Activated naive CD4-positive, alpha-beta T cell treated with anti-CD3 and anti-CD28 coated beads, Interleukin-2, amount 10 ng/mL, durations not matched to agents 7 days and 5 days (primary cell): ENCODE measurements around the gene GINS2.
A peak's percentile ranks its signal among the peaks of the same experiment; 100 is the strongest.

Experiments used
- CTCF ChIA-PET: fragments of 350-600 bp; sonication (Branson Sonifier 250); formaldehyde crosslinking; loops from one replicate; lab custom pipeline; 2021; ENCODE audit warnings: antibody characterized with exemption; lab: Charles Lee
- DNase-seq: peaks from one replicate; pipeline ENCODE4 v3.0.0-alpha.2; 2020
- H3K27ac Mint-ChIP-seq: one replicate; pipeline ENCODE4 v1.8.0; 2021; ENCODE audit warnings: mild to moderate bottlenecking, moderate library complexity, mixed read lengths
- H3K27me3 Mint-ChIP-seq: one replicate; pipeline ENCODE4 v1.8.0; 2021; ENCODE audit warnings: mild to moderate bottlenecking, mixed read lengths
- H3K36me3 Mint-ChIP-seq: one replicate; pipeline ENCODE4 v1.8.0; 2021; ENCODE audit warnings: mixed read lengths
- H3K4me1 Mint-ChIP-seq: one replicate; pipeline ENCODE4 v1.8.0; 2021; ENCODE audit warnings: mixed read lengths
- H3K4me3 Mint-ChIP-seq: one replicate; pipeline ENCODE4 v1.8.0; 2021; ENCODE audit warnings: mild to moderate bottlenecking, moderate library complexity, mixed read lengths
- H3K9me3 Mint-ChIP-seq: one replicate; pipeline ENCODE4 v1.8.0; 2021; ENCODE audit warnings: mixed read lengths

Gene GINS2

GRCh38 chr16:85663891-85664321 is 24.8 kb downstream of the GINS2 start:
- H3K4me1 Mint-ChIP-seq = no peaks in the 10 kb centered on the region
- DNase-seq = no peak
- no peak overlapping the region for H3K27ac Mint-ChIP-seq
- H3K4me3 Mint-ChIP-seq = no peak overlapping the region
- H3K27me3 Mint-ChIP-seq = no peaks in the 10 kb centered on the region
- H3K9me3 Mint-ChIP-seq = no peaks in the 10 kb centered on the region
- peaks cover 12% of the 10 kb centered on the region for H3K36me3 Mint-ChIP-seq
- CTCF ChIA-PET = no interaction called here

DNA sequence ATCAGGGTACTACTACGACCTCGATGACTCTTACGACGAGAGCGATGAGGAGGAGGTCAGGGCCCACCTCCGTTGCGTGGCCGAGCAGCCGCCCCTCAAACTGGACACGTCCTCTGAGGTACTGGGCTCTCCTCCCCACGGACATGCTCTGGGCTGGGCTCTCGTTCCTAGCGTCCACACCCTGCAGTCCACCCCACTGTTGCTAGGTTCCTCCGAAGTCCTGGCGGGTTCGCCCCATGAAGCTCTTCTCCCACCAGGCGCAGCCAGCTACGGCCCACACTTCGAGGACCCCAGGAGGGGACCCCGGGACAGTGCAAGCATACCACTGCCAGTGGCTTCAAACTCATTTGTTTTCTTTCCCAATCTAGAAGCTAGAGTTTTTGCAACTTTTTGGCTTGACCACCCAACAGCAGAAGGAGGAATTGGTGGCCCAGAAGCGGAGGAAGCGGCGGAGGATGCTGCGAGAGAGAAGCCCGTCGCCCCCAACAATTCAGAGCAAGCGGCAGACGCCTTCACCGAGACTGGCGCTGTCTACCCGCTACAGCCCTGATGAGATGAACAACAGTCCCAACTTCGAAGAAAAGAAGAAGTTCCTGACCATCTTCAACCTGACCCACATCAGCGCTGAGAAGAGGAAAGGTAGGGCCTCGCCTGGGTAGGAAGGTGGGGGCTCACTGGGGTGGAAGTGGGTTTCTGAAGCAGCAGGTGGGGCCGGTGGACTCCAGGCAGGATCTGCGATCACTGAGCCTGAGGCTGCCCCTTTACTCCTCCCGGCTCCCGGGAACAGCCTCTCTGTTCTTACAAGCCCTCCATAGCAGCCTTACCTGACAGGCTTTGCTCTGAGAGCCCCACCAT is 25.6 kb downstream of the GINS2 start:
- Mint-ChIP-seq H3K27me3 (no peaks in the 10 kb centered on the region), H3K27ac (no peak overlapping the region), H3K9me3 (no peaks in the 10 kb centered on the region), H3K4me3 (no peak overlapping the region), H3K36me3 (peaks cover 12% of the 10 kb centered on the region), H3K4me1 (no peaks in the 10 kb centered on the region)
- no peak for DNase-seq
- CTCF ChIA-PET = no interaction called here

DNA sequence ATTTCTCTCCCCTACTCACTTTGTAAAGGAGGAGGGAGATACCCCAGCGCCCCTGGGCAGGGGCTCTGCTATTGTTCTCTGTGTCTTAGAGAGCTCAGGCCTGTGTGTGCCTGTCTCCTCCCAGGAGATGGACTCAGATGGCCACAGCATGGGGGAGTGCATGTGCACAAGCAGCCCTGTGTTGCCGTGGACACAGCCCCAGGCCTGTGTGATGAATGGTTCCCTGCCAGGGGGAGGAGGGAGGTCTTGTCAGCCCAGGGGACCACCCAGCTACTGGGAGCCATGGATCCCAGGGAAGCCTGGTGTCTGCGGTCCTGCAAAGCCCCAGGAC is 26.3 kb downstream of the GINS2 start:
- Mint-ChIP-seq H3K27me3 (no peaks in the 10 kb centered on the region), H3K36me3 (peaks cover 9% of the 10 kb centered on the region), H3K4me3 (no peak overlapping the region), H3K4me1 (no peaks in the 10 kb centered on the region), H3K9me3 (no peaks in the 10 kb centered on the region), H3K27ac (no peak overlapping the region)
- no peak for DNase-seq
- CTCF ChIA-PET = no interaction called here

DNA sequence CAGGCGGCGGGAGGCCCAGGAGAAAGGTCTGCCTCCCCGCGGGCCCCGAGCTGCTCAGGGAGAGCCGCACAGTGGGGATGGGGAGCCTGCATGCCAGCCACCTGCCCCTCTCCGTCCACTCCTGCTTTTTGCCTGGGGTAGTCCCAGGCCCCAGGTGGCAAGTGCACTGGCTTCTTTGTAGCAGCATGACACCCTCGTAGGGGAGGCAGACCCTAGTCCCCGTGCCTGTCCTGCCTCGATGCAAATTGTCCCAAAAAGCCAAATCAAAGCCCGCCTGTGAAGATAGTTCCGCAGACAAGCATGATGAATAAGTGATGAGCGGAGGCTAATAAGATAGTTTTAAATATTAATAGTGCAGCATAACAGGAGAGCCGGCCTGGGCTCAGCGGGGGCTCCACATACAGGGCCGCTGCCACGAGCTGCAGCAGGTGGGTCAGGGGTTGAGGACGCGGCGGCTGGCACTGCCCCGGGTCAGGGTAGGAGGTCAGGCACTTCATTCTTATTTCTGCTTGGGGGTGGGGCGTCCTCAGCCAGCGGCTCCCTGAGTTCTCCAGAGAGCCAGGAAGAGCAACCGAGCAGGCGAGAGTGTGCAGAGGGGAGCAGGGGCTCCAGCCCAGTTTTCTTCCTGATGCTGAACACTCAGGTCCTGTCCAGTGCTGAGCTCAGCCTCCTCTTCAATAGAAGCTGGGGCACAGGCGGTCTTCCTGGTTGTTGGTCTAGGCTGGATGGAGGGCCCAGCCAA is 26.8 kb downstream of the GINS2 start:
- H3K9me3 Mint-ChIP-seq = no peaks in the 10 kb centered on the region
- no peak overlapping the region for H3K27ac Mint-ChIP-seq
- no peaks in the 10 kb centered on the region for H3K4me1 Mint-ChIP-seq
- no peak for DNase-seq
- no peak overlapping the region for H3K4me3 Mint-ChIP-seq
- CTCF ChIA-PET = interaction anchor here (4.7 kb wide), 1 partner anchor 55 kb away, joined by 44 read pairs; no protein-coding TSS in a partner anchor
- H3K27me3 Mint-ChIP-seq = no peaks in the 10 kb centered on the region
- peaks cover 8% of the 10 kb centered on the region for H3K36me3 Mint-ChIP-seq

DNA sequence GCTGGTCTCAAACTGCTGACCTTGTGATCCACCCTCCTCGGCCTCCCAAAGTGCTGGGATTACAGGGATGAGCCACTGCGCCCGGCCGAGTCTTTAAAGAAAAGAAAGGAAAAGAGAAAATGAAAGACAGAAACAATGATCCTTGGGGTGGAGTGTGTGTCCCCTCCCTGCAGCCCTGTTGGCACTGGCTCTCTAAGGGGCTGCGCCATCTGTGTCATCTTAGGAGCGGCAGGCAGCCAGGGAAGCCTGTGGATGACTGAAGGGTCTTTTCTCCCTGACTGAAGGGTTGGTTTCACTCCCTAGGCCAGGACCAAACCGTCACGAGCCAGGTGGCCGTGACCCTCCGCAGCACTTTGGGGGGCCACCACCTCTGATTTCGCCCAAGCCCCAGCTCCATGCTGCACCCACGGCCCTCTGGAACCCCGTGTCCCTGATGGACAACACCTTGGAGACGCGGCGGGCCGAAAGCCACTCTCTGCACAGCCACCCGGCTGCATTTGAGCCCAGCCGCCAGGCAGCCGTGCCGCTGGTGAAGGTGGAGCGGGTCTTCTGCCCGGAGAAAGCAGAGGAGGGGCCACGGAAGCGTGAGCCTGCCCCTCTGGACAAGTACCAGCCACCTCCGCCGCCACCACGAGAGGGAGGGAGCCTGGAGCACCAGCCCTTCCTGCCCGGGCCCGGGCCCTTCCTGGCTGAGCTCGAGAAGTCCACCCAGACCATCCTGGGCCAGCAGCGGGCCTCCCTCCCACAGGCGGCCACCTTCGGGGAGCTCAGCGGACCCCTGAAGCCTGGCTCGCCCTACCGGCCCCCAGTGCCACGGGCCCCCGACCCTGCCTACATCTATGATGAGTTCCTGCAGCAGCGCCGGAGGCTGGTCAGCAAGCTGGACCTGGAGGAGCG is 27.7 kb downstream of the GINS2 start:
- no peak for DNase-seq
- Mint-ChIP-seq H3K9me3 (no peaks in the 10 kb centered on the region), H3K27me3 (no peaks in the 10 kb centered on the region), H3K4me1 (no peaks in the 10 kb centered on the region), H3K36me3 (peaks cover 11% of the 10 kb centered on the region), H3K4me3 (no peak overlapping the region), H3K27ac (no peak overlapping the region)
- CTCF ChIA-PET = interaction anchor here (0.9 to 4.7 kb wide), 3 partner anchors 14 to 56 kb away, joined by 3 to 44 read pairs (median 4); no protein-coding TSS in a partner anchor

DNA sequence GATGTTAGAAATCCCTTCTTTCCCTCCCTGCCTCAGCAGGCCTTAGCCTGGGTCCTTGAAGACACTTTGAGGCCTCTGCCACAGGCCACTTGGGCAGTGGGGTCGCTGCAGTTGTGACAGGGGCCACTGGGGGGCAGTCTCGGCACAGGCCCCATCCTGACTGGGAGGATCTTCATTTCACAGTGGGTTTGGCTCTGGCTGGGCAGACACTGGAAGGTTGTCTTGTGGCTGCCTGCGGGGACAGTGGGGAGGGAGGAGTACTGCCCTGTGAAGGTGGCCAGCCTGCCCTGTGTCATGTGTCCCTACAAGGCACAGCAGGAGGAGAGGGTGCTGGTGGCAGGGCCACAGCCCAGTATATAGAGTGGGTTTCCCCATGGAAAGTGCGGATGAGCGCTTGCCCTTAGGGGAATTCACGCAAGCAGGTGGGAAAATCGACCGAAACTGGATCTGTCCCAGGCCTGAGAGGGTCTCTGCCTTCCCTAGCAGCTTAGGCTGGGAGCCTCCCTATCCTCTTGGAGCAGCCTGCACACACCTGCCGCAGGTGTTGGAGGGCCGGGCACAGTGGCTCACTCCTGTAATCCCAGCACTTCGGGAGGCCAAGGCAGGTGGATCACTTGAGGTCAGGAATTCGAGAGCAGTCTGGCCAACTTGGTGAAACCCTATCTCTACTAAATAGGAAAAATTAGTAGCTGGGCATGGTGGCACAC is 28.8 kb downstream of the GINS2 start:
- Mint-ChIP-seq H3K36me3 (peaks cover 9% of the 10 kb centered on the region), H3K27ac (peak overlapping the region; percentile 19)

GRCh38 chr16:85659336-85659735 is 29.4 kb downstream of the GINS2 start:
- H3K27me3 Mint-ChIP-seq = no peaks in the 10 kb centered on the region
- H3K9me3 Mint-ChIP-seq = no peaks in the 10 kb centered on the region
- DNase-seq = no peak
- peaks cover 5% of the 10 kb centered on the region for H3K36me3 Mint-ChIP-seq
- H3K4me1 Mint-ChIP-seq = no peaks in the 10 kb centered on the region
- H3K27ac Mint-ChIP-seq = peak overlapping the region; percentile 19
- H3K4me3 Mint-ChIP-seq = no peak overlapping the region
- CTCF ChIA-PET = interaction anchor here (0.6 to 4.7 kb wide), 11 partner anchors 10 to 102 kb away, joined by 3 to 44 read pairs (median 5); no protein-coding TSS in a partner anchor

More for the DNA sequence above, 28.8 kb downstream of the GINS2 start:
- CTCF ChIA-PET = interaction anchor here (0.6 to 4.7 kb wide), 10 partner anchors 11 to 95 kb away, joined by 3 to 44 read pairs (median 4); no protein-coding TSS in a partner anchor
- Mint-ChIP-seq H3K27me3 (no peaks in the 10 kb centered on the region), H3K4me1 (no peaks in the 10 kb centered on the region), H3K4me3 (no peak overlapping the region), H3K9me3 (no peaks in the 10 kb centered on the region)
- DNase-seq = peak; percentile 80

DNA sequence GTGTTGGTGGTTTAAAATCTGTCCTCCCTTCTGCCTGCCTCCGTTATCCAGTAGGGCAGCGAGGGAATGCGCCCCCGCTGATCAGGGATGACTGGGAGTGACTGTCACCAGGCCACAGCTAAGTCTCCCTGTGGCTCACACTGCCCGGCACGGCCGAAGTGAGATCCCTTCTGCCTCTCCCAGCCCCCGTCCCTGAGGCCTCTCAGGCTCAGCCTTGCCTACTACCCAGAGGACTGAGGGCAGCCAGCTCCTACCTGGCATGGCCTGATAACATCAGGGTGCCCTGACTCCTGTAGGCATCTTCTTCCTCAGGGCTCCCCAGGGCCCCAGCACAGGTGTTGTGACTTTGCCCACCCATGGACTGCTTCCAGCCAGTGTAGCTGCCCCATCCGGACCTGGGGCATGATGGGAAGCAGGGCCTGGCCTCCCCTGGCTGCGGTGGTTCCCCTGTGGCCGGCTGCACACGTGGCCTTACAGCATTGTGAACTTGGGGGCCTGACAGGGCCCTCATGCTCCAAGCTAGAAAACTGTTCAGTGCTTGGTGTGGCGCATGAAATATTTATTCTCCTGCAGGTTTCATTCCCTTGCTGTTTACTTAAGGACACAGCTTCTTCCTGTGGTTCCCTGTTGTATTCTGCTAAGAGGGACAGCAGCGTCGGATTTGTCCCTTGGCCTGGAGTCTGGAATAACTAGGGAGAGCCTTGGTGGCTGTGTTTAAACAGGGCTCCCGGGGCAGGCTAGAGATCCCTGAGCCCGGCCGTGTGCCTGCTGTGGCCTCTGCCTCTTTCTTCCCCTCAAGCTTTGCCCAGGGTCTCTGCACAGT is 30.0 kb downstream of the GINS2 start:
- no peaks in the 10 kb centered on the region for H3K9me3 Mint-ChIP-seq
- DNase-seq = no peak
- H3K36me3 Mint-ChIP-seq = peaks cover 4% of the 10 kb centered on the region
- H3K4me3 Mint-ChIP-seq = no peak overlapping the region
- no peak overlapping the region for H3K27ac Mint-ChIP-seq
- H3K27me3 Mint-ChIP-seq = no peaks in the 10 kb centered on the region
- H3K4me1 Mint-ChIP-seq = no peaks in the 10 kb centered on the region
- CTCF ChIA-PET = interaction anchor here (0.6 to 4.7 kb wide), 14 partner anchors 8 to 103 kb away, joined by 3 to 44 read pairs (median 4); no protein-coding TSS in a partner anchor

DNA sequence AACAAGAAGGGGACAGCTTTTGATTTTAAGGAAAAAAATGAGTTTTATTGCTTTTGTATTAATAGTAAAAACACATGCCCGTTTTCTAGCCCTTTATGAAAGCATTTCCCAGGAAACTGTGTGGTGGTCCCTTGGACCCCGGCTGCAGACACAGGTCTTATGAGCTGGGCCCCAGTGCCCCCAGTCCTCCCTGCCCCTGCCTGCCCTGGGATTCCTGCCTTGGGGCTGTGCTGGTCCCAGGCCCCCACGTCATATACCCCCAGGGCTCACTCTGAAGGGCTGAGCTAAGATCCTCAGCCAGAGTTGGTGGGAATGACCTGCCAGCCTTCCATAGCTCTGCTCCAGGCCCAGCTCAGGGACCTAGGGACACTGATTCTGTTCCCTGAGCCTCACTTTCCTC is 30.8 kb downstream of the GINS2 start:
- Mint-ChIP-seq H3K9me3 (no peaks in the 10 kb centered on the region), H3K27me3 (no peaks in the 10 kb centered on the region), H3K4me1 (no peaks in the 10 kb centered on the region), H3K27ac (no peak overlapping the region), H3K4me3 (no peak overlapping the region), H3K36me3 (peaks cover 4% of the 10 kb centered on the region)
- CTCF ChIA-PET = interaction anchor here (0.9 to 4.7 kb wide), 8 partner anchors 9 to 104 kb away, joined by 3 to 44 read pairs (median 4); no protein-coding TSS in a partner anchor
- no peak for DNase-seq

DNA sequence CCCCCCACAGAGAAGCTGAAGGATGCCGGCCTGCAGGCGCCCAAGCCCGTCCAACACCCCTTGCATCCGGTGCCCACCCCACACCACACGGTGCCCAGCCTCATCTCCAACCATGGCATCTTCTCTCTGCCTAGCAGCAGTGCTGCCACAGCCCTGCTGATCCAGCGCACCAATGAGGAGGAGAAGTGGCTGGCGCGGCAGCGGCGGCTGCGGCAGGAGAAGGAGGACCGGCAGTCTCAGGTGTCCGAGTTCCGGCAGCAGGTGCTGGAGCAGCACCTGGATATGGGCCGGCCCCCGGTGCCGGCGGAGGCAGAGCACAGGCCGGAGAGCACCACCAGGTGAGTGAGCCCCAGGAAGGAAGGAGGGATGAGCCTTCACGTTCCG is 31.5 kb downstream of the GINS2 start:
- Mint-ChIP-seq H3K36me3 (peaks cover 4% of the 10 kb centered on the region), H3K9me3 (no peaks in the 10 kb centered on the region), H3K4me1 (no peaks in the 10 kb centered on the region), H3K27me3 (no peaks in the 10 kb centered on the region), H3K27ac (no peak overlapping the region), H3K4me3 (no peak overlapping the region)
- CTCF ChIA-PET = interaction anchor here (1.6 to 4.7 kb wide), 2 partner anchors 60 to 103 kb away, joined by 3 to 44 read pairs; no protein-coding TSS in a partner anchor
- no peak for DNase-seq

- Mint-ChIP-seq H3K27me3 (no peaks in the 10 kb centered on the region), H3K9me3 (no peaks in the 10 kb centered on the region), H3K27ac (no peak overlapping the region), H3K36me3 (peaks cover 4% of the 10 kb centered on the region), H3K4me1 (no peaks in the 10 kb centered on the region), H3K4me3 (no peak overlapping the region)
- DNase-seq = no peak
- CTCF ChIA-PET = no interaction called here
Measured at GRCh38 chr16:85656351-85657266, 32.1 kb downstream of the GINS2 start.
